Left ventricle myocardium inferior (tissue), 1 donor: ENCODE measurements around the gene TSC22D2. TPM values are rescaled to one million over a fixed set of nuclear protein-coding genes. Genes with fewer than 3 reads are reported as not detected.

ENCODE experiments used
- DNase-seq: peaks from one replicate; pipeline ENCODE4 v3.0.0-alpha.2; 2020
- H3K27ac ChIP-seq: fragments of 200-600 bp; replicated peaks from 2 replicates; pipeline ENCODE4 v1.8.0; 2021
- H3K27me3 ChIP-seq: fragments of 200-600 bp; 2 replicates; pipeline ENCODE4 v1.8.0; 2021; ENCODE audit warnings: low read depth
- H3K36me3 ChIP-seq: fragments of 200-600 bp; 2 replicates; pipeline ENCODE4 v1.8.0; 2021
- H3K4me1 ChIP-seq: fragments of 200-600 bp; 2 replicates; pipeline ENCODE4 v1.8.0; 2021
- H3K4me3 ChIP-seq: fragments of 200-600 bp; 2 replicates; pipeline ENCODE4 v1.8.0; 2021; ENCODE audit warnings: mild to moderate bottlenecking, moderate library complexity
- H3K9me3 ChIP-seq: fragments of 200-600 bp; replicated peaks from 2 replicates; pipeline ENCODE4 v1.8.0; 2021
- intact Hi-C: fragments of 100-400 bp; cut with micrococcal nuclease; formaldehyde crosslinking; loops from one replicate; pipeline ENCODE4 v1.11.0; 2022
- total RNA-seq: library from RNA; stranded (reverse); fragmentation: NEBNext Ultra II Directional; extraction: Animal tissue kit (Norgen Biotek cat#: 25700); gene quantifications from one replicate; pipeline ENCODE4 v1.2.1, GENCODE V29; 2021
- TF ChIP-seq, protein P1 (sequence below): fragments of 200-600 bp; IDR thresholded peaks from 2 replicates; pipeline ENCODE4 v1.8.0; 2021; ENCODE audit warnings: antibody characterized with exemption, mild to moderate bottlenecking, borderline replicate concordance
- donor health status: DM: no; HTN: yes; CAD: no; lungs with severe emphysema.

TSC22D2 gene
- total RNA-seq, 1 donor from 2014 or later, result 21.9 TPM

DNA sequence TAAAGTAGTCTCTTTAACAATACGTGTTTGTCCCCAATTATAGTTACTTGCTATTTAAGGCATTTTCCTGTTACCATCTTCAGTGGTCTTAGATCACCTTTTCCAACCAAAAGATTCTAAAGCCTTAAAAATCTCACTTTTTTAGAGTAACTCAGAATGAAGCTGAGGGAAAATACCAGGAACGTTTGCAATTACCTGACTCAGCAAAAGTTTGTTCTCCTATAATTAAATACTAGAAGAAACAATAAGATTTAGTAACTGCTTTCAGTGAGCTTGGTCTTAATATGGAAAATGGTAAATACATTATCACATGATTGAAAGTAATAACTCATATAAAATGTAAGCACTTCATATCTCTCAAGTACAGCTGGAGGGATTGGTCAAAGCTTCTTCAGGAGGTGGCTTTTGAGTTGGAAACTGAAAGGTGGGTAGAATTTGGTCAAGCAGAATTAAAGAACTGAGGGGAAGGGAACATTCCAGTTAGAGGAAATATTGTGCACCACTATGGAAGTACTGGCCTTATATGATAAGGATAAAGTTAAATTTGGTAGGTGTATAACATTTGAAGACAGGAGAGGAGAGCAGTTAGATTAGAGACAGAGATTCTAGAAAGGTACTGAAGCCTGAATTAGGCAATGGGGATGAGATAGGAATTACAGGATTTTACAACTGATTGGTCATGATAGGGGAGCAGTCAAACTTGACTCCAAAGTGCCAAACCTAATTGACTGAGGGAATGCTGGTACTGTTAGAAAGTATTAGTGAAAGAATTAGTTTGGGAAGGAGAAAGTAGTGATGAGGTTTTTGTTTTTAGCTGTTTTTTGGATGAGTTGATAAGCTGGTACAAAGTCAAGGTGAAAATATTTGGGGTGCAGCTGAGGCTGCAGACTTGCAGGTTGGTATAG is 21.9 kb downstream of the TSC22D2 start:
- TF ChIP-seq, protein P1, sequence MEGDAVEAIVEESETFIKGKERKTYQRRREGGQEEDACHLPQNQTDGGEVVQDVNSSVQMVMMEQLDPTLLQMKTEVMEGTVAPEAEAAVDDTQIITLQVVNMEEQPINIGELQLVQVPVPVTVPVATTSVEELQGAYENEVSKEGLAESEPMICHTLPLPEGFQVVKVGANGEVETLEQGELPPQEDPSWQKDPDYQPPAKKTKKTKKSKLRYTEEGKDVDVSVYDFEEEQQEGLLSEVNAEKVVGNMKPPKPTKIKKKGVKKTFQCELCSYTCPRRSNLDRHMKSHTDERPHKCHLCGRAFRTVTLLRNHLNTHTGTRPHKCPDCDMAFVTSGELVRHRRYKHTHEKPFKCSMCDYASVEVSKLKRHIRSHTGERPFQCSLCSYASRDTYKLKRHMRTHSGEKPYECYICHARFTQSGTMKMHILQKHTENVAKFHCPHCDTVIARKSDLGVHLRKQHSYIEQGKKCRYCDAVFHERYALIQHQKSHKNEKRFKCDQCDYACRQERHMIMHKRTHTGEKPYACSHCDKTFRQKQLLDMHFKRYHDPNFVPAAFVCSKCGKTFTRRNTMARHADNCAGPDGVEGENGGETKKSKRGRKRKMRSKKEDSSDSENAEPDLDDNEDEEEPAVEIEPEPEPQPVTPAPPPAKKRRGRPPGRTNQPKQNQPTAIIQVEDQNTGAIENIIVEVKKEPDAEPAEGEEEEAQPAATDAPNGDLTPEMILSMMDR, result no peak
- Histone ChIP-seq H3K9me3 (no peaks in the 10 kb centered on the region), H3K36me3 (no peaks in the 10 kb centered on the region), H3K27me3 (no peaks in the 10 kb centered on the region), H3K27ac (no peak overlapping the region), H3K4me3 (no peak overlapping the region), H3K4me1 (peaks cover 91% of the 10 kb centered on the region)
- intact Hi-C loops, result no loop called here
- no peak for DNase-seq

DNA sequence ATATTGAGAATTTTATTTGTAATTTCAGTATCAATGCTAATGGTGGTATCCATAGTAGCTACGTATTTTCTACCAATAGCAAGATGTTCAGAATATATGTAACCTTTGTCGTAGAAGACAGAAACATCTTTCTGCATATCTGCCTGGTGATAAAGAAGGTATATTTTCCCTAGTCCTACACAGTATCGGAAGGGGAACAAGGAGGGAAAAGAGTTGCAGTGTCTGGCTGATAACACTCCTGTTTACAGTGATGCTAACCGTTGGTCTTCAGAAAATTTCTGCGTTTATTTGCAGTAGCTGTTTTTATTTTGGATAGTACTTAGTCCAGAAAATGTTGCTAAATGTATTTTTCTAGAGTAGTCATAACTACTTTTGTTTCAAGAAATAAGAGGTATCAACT is 25.2 kb downstream of the TSC22D2 start:
- no peak overlapping the region for H3K4me3 ChIP-seq
- no peak for DNase-seq
- peaks cover 73% of the 10 kb centered on the region for H3K4me1 ChIP-seq
- intact Hi-C loops, result no loop called here
- TF ChIP-seq, protein P1, result no peak
- no peaks in the 10 kb centered on the region for H3K9me3 ChIP-seq
- H3K36me3 ChIP-seq, result no peaks in the 10 kb centered on the region
- H3K27me3 ChIP-seq, result no peaks in the 10 kb centered on the region
- H3K27ac ChIP-seq, result no peak overlapping the region

DNA sequence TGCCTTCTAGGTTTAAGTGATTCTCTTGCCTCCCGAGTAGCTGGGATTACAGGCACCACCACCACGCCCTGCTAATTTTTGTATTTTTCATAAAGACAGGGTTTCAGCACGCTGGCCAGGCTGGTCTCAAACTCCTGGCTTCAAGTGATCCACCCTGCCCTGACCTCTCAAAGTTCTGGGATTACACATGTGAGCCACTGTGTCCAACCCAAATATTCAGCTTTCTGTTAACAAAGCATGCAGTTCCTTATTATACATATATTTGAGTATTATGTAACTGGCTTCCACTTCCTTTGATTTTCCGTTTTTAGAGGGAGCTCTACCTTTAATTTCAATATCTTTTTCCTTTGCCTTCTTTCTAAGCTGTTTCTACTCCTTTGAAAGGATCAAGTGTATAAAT is 26.1 kb downstream of the TSC22D2 start:
- H3K9me3 ChIP-seq, result no peaks in the 10 kb centered on the region
- H3K4me1 ChIP-seq, result peaks cover 69% of the 10 kb centered on the region
- H3K27me3 ChIP-seq, result no peaks in the 10 kb centered on the region
- no peak for DNase-seq
- no peak overlapping the region for H3K4me3 ChIP-seq
- intact Hi-C loops, result no loop called here
- no peaks in the 10 kb centered on the region for H3K36me3 ChIP-seq
- TF ChIP-seq, protein P1, result no peak
- no peak overlapping the region for H3K27ac ChIP-seq

DNA sequence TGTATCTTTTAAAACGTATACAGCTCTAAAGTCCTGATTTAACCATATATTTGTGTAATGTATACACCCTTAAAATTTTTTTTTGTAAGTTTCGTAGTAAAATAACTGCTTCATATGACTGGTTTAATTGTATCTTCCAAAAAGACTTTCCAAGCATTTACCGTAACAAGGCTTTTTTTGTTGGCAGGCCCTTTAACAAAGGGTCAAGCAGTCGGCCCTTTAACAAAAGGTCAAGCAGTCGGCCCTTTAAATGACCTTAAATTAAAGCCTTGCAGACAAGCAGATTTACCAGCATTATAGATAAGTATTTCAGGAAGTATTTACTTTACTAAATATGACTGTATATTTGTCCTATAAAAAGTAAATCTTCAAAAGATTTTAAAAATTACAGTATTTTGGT is 28.1 kb downstream of the TSC22D2 start:
- no peak overlapping the region for H3K4me3 ChIP-seq
- H3K27me3 ChIP-seq, result no peaks in the 10 kb centered on the region
- peaks cover 60% of the 10 kb centered on the region for H3K4me1 ChIP-seq
- intact Hi-C loops, result no loop called here
- TF ChIP-seq, protein P1, result no peak
- no peak for DNase-seq
- H3K36me3 ChIP-seq, result no peaks in the 10 kb centered on the region
- no peaks in the 10 kb centered on the region for H3K9me3 ChIP-seq
- no peak overlapping the region for H3K27ac ChIP-seq

DNA sequence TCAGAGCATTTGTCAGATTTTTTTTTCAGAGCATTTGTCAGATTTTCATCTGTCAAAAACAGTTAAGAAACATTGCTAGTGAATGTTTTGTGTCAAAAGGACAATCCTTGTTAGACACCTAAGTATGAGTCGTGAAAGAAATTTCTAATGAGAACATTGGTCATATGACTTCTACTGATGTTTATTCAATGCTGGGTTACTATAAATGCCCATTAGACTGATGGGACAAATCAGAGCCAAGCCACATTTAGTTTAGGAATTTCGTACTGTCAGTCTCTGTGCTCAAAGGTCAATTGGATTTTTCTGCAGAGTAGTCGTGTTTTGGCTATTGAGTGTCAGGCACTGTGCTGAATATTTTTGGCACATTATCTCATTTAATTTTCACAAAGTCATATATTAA is 31.6 kb downstream of the TSC22D2 start:
- H3K36me3 ChIP-seq, result peaks cover 7% of the 10 kb centered on the region
- intact Hi-C loops, result no loop called here
- peaks cover 42% of the 10 kb centered on the region for H3K4me1 ChIP-seq

More for the DNA sequence above, 31.6 kb downstream of the TSC22D2 start:
- no peaks in the 10 kb centered on the region for H3K27me3 ChIP-seq
- DNase-seq, result no peak
- no peak overlapping the region for H3K27ac ChIP-seq
- TF ChIP-seq, protein P1, result no peak
- H3K4me3 ChIP-seq, result no peak overlapping the region
- H3K9me3 ChIP-seq, result no peaks in the 10 kb centered on the region
